ENCODE results near the gene YY1. TPM values are rescaled to one million over a fixed set of nuclear protein-coding genes. Genes with fewer than 3 reads are reported as not detected.

YY1 gene
- total and polyA plus RNA-seq, 9 of the 15 experiments (the other 6 are each of a cell fraction or from before 2014, with no cell fraction given) = 20.8 to 74.2 (median 46.7) TPM

- TF ChIP-seq U2AF2 (optimal IDR thresholded peaks at IDR 0.05; ENCODE audit: low read depth, low read length) = no peak
- TF ChIP-seq NCOA2 (IDR thresholded peaks at IDR 0.05; ENCODE audit: partially characterized antibody in 2 of 2) = no peak
- no peak for TF ChIP-seq FOXA3 (CRISPR knock-in tag; conservative IDR thresholded peaks at IDR 0.05 in 1 of 2, IDR thresholded peaks at IDR 0.05 in 1 of 2)
- peak; percentile 42; the same call in 1 of the 2 replicates for TF ChIP-seq ESRRA (IDR thresholded peaks at IDR 0.05; ENCODE audit: borderline replicate concordance, low read depth)
- TF ChIP-seq SP1 (CRISPR knock-in tag; IDR thresholded peaks at IDR 0.05) = peak; percentile 73
- TF ChIP-seq PURB (CRISPR knock-in tag; IDR thresholded peaks at IDR 0.05; ENCODE audit: low read depth) = no peak
- TF ChIP-seq PHF8 (IDR thresholded peaks at IDR 0.05; ENCODE audit: borderline replicate concordance, low read length) = peak; percentile 90; the same call in 1 of the 2 replicates
- TF ChIP-seq PTBP1 (IDR thresholded peaks at IDR 0.05; ENCODE audit: low read depth, low read length) = no peak
- TF ChIP-seq HSF4 (CRISPR knock-in tag; IDR thresholded peaks at IDR 0.05; ENCODE audit: borderline replicate concordance) = no peak
- no peak for TF ChIP-seq STAG1 (CRISPR knock-in tag; IDR thresholded peaks at IDR 0.05; ENCODE audit: borderline replicate concordance)
- TF ChIP-seq MEF2D (tag; conservative IDR thresholded peaks at IDR 0.05; ENCODE audit: low read depth) = no peak
- TF ChIP-seq, protein P1, sequence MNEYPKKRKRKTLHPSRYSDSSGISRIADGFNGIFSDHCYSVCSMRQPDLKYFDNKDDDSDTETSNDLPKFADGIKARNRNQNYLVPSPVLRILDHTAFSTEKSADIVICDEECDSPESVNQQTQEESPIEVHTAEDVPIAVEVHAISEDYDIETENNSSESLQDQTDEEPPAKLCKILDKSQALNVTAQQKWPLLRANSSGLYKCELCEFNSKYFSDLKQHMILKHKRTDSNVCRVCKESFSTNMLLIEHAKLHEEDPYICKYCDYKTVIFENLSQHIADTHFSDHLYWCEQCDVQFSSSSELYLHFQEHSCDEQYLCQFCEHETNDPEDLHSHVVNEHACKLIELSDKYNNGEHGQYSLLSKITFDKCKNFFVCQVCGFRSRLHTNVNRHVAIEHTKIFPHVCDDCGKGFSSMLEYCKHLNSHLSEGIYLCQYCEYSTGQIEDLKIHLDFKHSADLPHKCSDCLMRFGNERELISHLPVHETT (CRISPR knock-in tag; conservative IDR thresholded peaks at IDR 0.05 in 1 of 2, IDR thresholded peaks at IDR 0.05 in 1 of 2) = peak in 1 of 2 experiments; percentile 77; a peak in 2 of 4 replicates
- no peak for TF ChIP-seq ZKSCAN3 (CRISPR knock-in tag; IDR thresholded peaks at IDR 0.05)
- no peak for TF ChIP-seq HNRNPLL (IDR thresholded peaks at IDR 0.05; ENCODE audit: low read depth, low read length, poor library complexity, severe bottlenecking)
- TF ChIP-seq USF2 (CRISPR knock-in tag; IDR thresholded peaks at IDR 0.05) = peak; percentile 27; the same call in 1 of the 2 replicates
- no peak for TF ChIP-seq BDP1 (IDR thresholded peaks at IDR 0.05; ENCODE audit: insufficient read depth, insufficient read length)
- TF ChIP-seq MYC (IDR thresholded peaks at IDR 0.05; ENCODE audit: low read depth, low read length) = peak; percentile 32; the same call in 1 of the 2 replicates
- TF ChIP-seq MYC (CRISPR knock-in tag; IDR thresholded peaks at IDR 0.05; ENCODE audit: borderline replicate concordance, low read depth) = no peak
- TF ChIP-seq RBFOX2 (IDR thresholded peaks at IDR 0.05; ENCODE audit: low read depth, low read length) = peak; percentile 80
- no peak for TF ChIP-seq MTA1 (IDR thresholded peaks at IDR 0.05; ENCODE audit: borderline replicate concordance)
- TF ChIP-seq PPARD (CRISPR knock-in tag; IDR thresholded peaks at IDR 0.05) = no peak
- TF ChIP-seq PCBP2 (IDR thresholded peaks at IDR 0.05; ENCODE audit: low read depth, low read length, poor library complexity, severe bottlenecking) = no peak
- TF ChIP-seq HMGXB4 (CRISPR knock-in tag; IDR thresholded peaks at IDR 0.05) = peak; percentile 46; the same call in 1 of the 2 replicates
- TF ChIP-seq L3MBTL2 (IDR thresholded peaks at IDR 0.05) = peak; percentile 97
Observed at GRCh38 chr14:100285021-100285912, 46.3 kb downstream of the YY1 start (continued).
